Stimulated activated CD8-positive, alpha-beta memory T cell treated with anti-CD3 and anti-CD28 coated beads, Interleukin-7, amount 100 ng/mL, for 4 hours (primary cell): ENCODE measurements around the gene PRKACA.
A peak's percentile ranks its signal among the peaks of the same experiment; 100 is the strongest.

ENCODE experiments used
- DNase-seq, 2 donors: peaks; one replicate each; pipeline ENCODE4 v3.0.0-alpha.2; 2020; ENCODE audit warnings: low read depth in 2 of 2

Gene PRKACA

DNA sequence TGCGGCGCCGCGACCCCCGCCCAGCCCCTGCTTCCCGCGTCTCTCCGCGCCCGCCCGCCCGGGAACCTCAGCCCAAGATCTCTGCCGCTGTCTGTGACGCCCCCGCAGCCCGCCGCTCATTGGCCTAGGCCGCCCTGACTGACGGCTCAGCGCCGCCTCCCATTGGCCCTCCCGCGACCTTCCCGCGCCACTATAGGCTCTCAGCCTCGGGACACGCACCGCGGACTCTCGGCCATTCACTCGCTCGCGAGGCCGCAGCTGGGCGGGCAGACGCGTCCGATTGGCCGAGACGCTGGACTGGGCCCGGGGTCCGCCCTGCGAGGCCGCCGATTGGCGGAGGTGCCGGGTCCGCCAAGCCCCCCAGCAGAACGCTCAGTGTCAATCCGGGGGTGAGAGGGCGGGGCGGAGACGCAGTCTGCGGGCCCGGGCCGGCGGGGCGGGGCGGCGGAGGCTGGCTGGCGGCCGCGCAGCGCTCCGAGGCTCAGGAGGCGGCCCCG, at the start of gene PRKACA:
Gene PRKACA, minus strand, starts transcription at position 95 of the 497 bp plus-strand sequence. CDS start 215 bp downstream, outside the sequence.
- DNase-seq = peak; percentile 96 to 99

DNA sequence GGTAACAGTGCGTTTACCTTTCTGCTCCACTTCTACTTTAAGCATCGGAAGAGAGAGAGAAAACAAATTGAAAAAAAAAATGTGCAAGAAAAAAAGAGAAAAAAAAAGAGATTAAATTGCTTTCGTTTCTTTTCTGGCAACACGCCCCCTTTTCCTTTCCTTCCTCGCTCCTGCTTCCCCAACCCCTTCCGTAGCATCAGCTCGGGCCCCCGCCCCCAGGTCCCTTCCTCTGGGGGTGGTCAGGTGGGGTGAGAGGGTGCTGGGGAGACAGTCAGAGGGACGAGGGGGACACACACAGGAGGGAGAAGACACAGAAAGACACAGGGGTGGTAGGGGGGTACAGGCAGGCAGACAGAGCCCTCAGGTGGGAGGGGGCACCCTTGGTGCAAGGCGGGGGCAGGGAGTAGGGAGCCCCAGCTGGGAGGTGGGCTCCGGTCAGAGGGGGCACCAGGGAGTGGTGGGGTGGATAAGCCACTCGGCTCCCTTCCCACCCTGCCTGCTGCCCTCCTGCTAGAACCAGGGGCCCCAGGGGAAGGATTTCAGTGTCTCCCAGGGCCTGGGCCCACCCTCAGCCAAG, 49.5 kb upstream of the PRKACA start:
- no peak for DNase-seq

- DNase-seq = no peak
Measured at GRCh38 chr19:14165990-14166830, 48.6 kb upstream of the PRKACA start.

- no peak for DNase-seq
Measured at GRCh38 chr19:14164724-14165493, 47.3 kb upstream of the PRKACA start.

- DNase-seq = no peak
Measured at GRCh38 chr19:14164082-14164481, 46.5 kb upstream of the PRKACA start.

- DNase-seq = no peak
Measured at GRCh38 chr19:14162871-14163297, 45.3 kb upstream of the PRKACA start.

DNA sequence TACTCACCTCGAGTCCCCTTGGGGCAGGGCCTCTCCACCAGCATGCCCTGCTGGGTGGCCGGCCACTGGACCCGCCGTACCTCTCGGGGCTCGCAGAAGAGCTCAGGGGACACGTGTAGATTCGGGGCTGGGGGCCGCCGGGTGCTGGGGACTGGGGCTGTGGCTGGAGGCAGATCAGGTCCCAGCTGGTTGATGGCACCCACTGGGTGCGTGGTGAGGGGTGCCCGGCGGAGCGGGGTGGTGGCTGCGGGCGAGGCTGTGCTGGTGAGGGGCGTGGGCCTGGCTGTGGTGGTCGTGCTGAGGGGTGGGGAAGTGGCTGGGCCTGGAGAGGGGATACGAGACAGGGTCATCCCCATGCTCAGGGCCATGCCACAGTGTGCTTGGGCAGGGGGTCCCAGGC, 43.7 kb upstream of the PRKACA start:
- DNase-seq = no peak

- DNase-seq = no peak
Measured at GRCh38 chr19:14160017-14160703, 42.6 kb upstream of the PRKACA start.

DNA sequence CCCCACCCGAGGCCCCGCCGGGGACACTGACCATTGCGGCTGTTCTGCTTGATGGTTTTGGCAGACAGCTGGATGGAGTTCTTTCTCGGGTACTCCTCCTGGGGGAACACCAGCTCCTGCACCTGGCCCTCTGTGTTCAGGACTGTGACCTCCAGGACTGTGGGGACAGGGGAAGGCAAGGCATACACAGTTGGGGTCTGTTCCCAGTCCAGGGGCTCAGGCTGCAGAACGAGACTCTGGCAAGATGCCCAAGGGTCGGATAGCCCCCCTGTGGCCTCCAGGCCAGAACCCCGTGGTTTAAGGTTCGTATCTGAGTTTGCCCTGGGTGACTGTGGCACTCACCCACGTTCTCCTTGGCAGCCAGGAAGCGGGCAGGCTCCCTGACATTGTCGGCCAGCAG, 41.5 kb upstream of the PRKACA start:
- no peak for DNase-seq

- no peak for DNase-seq
Measured at GRCh38 chr19:14158276-14159023, 40.9 kb upstream of the PRKACA start.

GRCh38 chr19:14156971-14157717, 39.6 kb upstream of the PRKACA start:
- DNase-seq = no peak

DNA sequence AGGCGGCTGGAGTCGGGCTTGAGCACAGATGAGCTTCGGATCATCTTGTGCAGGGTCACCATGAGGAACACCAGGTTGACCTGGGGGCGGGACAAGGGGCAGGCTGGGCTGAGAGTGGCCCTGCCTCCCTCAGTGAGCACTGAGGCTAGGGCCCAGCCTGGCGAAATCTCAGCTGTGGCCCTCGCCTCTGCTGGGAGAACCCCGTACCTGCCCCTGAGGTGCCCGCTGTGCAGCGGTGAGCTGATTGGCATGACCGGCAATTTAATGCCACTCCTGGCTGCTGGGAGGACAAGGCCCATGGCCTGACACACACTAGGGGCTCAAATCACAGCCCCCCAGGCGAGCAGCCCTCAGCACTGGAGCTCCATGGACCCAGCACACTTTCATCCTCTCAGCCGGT, 38.6 kb upstream of the PRKACA start:
- DNase-seq = no peak

DNA sequence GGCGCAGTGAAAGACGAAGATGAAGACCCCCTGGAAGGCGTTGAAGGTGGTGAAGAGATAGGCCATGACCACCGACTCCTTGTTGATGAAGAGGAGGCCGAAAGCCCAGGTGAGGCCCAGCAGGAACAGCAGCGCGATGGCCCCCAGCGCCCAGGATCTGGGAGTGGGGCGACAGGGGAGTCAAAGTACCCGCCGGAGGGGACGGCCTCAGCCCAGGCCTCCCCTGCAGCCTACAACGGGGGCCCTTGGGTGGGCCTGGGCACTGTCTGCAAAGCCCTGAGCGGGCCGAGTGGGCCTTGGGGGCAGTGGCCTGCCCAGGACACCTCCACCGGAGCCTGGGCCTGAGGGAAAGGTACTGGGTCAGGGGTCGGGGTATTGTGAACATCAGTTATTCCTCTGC, 37.8 kb upstream of the PRKACA start:
- no peak for DNase-seq

GRCh38 chr19:14152713-14153112, 35.2 kb upstream of the PRKACA start:
- no peak for DNase-seq

DNA sequence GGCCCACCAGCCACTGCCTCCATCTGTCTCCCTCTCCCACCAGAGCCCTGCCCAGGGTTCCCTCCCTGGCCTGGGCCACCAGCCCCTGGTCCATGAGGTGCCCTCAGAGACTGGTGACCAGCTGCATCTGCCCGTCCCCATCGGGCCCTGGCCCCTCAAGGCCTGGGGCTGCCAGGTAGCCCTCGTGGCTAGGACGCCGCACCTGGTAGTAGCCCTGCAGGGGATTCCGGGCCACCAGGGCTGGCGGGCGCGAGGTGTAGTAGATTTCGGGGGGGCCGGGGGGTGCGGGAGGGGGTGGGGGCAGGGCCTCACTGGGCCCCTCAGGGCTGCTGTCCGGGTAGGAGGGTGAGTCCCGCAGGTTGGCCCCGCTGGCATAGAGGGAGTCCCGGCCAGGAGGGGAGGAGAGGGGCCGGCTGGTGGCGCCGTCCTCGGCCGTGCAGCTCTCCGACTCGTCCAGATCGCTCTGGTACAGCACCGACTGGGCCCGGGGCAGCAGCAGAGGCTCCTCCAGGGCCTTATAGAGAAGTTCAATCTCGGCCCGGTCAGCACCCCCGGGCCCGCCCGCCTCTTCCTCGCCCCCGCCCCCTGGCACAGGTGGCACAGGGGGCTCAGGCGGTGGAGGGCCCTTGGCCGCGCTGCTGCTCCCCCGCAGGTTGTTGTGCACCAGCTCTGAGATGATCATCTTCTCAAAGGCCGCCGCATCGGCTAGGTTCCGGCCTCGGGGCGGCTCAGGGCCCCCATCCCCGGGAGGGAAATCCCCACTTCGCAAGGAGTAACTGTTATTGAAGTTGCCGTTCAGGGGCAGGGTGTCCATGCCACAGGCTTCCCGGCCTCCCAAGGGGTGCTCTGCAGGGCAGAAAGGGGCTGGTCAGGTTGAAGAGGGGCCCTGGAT, 33.5 kb upstream of the PRKACA start:
- DNase-seq = no peak

DNA sequence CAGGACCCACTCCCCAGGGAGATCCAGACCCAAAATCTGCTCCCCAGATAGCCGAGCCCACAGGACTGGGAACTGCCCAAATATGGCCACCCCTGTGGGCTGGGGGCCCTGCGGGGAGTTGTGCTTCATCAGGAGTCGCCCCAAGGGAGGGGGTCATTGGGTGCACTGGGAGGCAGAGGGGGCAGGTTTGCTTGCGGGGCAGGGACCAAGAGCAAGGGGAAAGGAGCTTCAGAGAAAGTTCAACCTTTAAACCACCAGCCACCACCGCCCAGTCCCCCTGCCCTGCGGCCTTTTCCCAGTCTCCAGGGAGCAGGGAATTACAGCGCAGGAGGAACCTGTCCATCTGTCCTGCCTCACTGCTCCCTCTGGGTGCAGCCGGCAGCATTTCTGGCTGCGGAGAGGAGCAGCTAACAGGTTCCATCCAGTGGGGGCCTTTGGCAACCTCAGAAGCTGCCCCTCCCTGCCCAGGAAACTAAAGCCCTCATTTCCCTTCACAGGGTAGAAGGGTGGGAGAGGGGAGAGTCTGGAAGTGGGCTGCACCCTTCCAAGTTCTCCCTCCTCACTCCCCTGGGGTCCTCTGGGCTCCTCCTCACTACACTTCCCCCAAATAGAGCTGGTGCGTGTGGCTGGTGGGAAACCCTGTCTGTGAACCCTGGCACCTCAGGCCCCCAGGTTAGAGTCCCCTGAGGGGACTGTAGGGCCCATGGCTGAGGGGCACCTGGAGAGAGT, 32.6 kb upstream of the PRKACA start:
- no peak for DNase-seq

- DNase-seq = peak in 1 of 2 donors; percentile 33
Measured at GRCh38 chr19:14149509-14149994, 32.0 kb upstream of the PRKACA start.

GRCh38 chr19:14148751-14149410, 31.3 kb upstream of the PRKACA start:
- DNase-seq = no peak
